ENCODE measurements around the gene IQGAP1. TPM values are rescaled to one million over a fixed set of nuclear protein-coding genes. Genes with fewer than 3 reads are reported as not detected.

The IQGAP1 gene
- total and polyA plus RNA-seq, 9 of the 15 experiments (the other 6 are each of a cell fraction or from before 2014, with no cell fraction given), result 37.6 to 143 (median 77.7) TPM

DNA sequence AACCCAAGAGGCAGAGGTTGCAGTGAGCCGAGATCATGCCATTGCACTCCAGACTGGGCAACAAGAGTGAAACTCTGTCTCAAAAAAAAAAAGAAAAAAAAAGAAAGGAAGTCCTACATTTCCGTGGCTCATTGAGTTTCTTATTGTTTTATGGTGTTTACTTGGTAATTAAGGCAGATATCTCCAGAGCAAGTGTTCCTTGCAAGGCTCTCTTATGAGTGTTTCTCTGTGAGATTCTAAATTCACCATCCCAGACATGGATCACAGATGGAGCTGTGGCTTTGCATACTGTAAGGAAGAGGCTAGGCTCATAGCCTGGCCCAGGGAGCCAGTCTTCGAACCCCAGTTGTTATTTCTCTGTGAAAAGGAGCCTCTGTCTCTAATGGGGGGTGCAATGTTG, 53.0 kb downstream of the IQGAP1 start (continued):
- TF ChIP-seq RCOR1 (IDR thresholded peaks at IDR 0.05; ENCODE audit: borderline replicate concordance in 1 of 2, low read depth in 2 of 2, low read length in 2 of 2) (no peak), ZEB2 (IDR thresholded peaks at IDR 0.05) (no peak), STAT5A (IDR thresholded peaks at IDR 0.05; ENCODE audit: borderline replicate concordance, low read length) (no peak), E2F3 (CRISPR knock-in tag; IDR thresholded peaks at IDR 0.05) (no peak), RBM39 (optimal IDR thresholded peaks at IDR 0.05; ENCODE audit: low read depth, low read length) (no peak), NFXL1 (CRISPR knock-in tag; IDR thresholded peaks at IDR 0.05) (no peak), HMG20B (CRISPR knock-in tag; IDR thresholded peaks at IDR 0.05) (no peak), ZNF431 (CRISPR knock-in tag; IDR thresholded peaks at IDR 0.05) (no peak)

DNA sequence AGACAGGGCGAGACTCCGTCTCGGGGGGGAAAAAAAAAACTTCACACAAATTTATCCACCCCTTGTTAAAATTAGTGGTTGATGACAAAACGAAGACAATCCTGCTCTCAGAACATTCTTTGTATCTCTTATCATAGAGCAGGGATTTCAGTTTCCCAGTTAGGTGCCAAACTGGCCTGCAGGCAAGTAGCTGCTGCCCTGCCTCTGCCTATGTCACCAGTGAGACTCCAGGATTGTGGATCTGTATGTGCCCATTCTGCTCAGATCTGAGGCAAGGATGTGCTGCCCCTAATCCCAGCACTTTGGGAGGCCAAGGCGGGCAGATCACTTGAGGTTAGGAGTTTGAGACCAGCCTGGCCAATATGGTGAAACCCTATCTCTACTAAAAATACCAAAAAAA, 54.4 kb downstream of the IQGAP1 start:
- H3K4me3 ChIP-seq, result no peak overlapping the region
- no peaks in the 10 kb centered on the region for H3K27me3 ChIP-seq (ENCODE audit: control insufficient read depth in 2 of 2, insufficient read depth in 2 of 2, low read length in 2 of 2)
- no peak overlapping the region for H3K4me2 ChIP-seq (ENCODE audit: insufficient read depth, low read length)
- no peaks in the 10 kb centered on the region for H3K9me1 ChIP-seq (ENCODE audit: control insufficient read depth, insufficient read depth, low read length)
- intact Hi-C loops (cut with micrococcal nuclease), result no loop called here
- BruUV-seq (replicated peaks), result no TSS peak
- FAIRE-seq, result no peak
- no peak for TF ChIP-seq CREM (IDR thresholded peaks at IDR 0.05; ENCODE audit: low read depth)
- TF ChIP-seq NFE2L1 (tag; IDR thresholded peaks at IDR 0.05; ENCODE audit: borderline replicate concordance, low read depth), result no peak
- no peak for TF ChIP-seq NR2C1 (IDR thresholded peaks at IDR 0.05)
- TF ChIP-seq NR2C1 (tag; IDR thresholded peaks at IDR 0.05), result no peak
- no peak for TF ChIP-seq SIN3B (IDR thresholded peaks at IDR 0.05; ENCODE audit: low read depth)
- TF ChIP-seq CCAR2 (IDR thresholded peaks at IDR 0.05; ENCODE audit: low read depth, low read length), result no peak
- no peak for TF ChIP-seq NCOR1 (IDR thresholded peaks at IDR 0.05)
- no peak for TF ChIP-seq SP1 (CRISPR knock-in tag; IDR thresholded peaks at IDR 0.05)
- TF ChIP-seq, protein P1, sequence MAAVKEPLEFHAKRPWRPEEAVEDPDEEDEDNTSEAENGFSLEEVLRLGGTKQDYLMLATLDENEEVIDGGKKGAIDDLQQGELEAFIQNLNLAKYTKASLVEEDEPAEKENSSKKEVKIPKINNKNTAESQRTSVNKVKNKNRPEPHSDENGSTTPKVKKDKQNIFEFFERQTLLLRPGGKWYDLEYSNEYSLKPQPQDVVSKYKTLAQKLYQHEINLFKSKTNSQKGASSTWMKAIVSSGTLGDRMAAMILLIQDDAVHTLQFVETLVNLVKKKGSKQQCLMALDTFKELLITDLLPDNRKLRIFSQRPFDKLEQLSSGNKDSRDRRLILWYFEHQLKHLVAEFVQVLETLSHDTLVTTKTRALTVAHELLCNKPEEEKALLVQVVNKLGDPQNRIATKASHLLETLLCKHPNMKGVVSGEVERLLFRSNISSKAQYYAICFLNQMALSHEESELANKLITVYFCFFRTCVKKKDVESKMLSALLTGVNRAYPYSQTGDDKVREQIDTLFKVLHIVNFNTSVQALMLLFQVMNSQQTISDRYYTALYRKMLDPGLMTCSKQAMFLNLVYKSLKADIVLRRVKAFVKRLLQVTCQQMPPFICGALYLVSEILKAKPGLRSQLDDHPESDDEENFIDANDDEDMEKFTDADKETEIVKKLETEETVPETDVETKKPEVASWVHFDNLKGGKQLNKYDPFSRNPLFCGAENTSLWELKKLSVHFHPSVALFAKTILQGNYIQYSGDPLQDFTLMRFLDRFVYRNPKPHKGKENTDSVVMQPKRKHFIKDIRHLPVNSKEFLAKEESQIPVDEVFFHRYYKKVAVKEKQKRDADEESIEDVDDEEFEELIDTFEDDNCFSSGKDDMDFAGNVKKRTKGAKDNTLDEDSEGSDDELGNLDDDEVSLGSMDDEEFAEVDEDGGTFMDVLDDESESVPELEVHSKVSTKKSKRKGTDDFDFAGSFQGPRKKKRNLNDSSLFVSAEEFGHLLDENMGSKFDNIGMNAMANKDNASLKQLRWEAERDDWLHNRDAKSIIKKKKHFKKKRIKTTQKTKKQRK (IDR thresholded peaks at IDR 0.05; ENCODE audit: borderline replicate concordance, low read depth, low read length), result no peak
- TF ChIP-seq, protein P2, sequence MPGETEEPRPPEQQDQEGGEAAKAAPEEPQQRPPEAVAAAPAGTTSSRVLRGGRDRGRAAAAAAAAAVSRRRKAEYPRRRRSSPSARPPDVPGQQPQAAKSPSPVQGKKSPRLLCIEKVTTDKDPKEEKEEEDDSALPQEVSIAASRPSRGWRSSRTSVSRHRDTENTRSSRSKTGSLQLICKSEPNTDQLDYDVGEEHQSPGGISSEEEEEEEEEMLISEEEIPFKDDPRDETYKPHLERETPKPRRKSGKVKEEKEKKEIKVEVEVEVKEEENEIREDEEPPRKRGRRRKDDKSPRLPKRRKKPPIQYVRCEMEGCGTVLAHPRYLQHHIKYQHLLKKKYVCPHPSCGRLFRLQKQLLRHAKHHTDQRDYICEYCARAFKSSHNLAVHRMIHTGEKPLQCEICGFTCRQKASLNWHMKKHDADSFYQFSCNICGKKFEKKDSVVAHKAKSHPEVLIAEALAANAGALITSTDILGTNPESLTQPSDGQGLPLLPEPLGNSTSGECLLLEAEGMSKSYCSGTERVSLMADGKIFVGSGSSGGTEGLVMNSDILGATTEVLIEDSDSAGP (CRISPR knock-in tag; IDR thresholded peaks at IDR 0.05), result no peak
- TF ChIP-seq ZNF561 (CRISPR knock-in tag; conservative IDR thresholded peaks at IDR 0.05), result no peak
- TF ChIP-seq ZBTB8A (IDR thresholded peaks at IDR 0.05; ENCODE audit: partially characterized antibody), result no peak
- TF ChIP-seq SMAD1 (IDR thresholded peaks at IDR 0.05; ENCODE audit: low read depth, low read length, partially characterized antibody), result no peak
- DNase-seq (ENCODE audit: extremely low read depth in 1 of 4, low spot score in 3 of 4), result no peak
- peaks cover 26% of the 10 kb centered on the region for H3K36me3 ChIP-seq (ENCODE audit: control insufficient read depth, insufficient read depth, low read length)
- H3K9me3 ChIP-seq (replicated peaks; ENCODE audit: control insufficient read depth, insufficient read depth, low read depth, low read length), result no peaks in the 10 kb centered on the region
- ATAC-seq, result no peak
- CTCF ChIA-PET (ENCODE audit: low intra/inter-chr PET ratio), result no interaction called here
- no peak overlapping the region for H3K27ac ChIP-seq (ENCODE audit: extremely low read depth, low read depth, low read length)
- WGBS (ENCODE audit: insufficient coverage, low coverage, missing lambda C conversion rate), result 88% methylated on average over 5 of the region's 5 CpGs
- H4K20me1 ChIP-seq (replicated peaks; ENCODE audit: control insufficient read depth, insufficient read depth, low read length), result no peaks in the 10 kb centered on the region
- no peak overlapping the region for H2AFZ ChIP-seq (ENCODE audit: low read depth, low read length)
- in situ Hi-C loops (cut with MboI), result no loop called here
- H3K4me1 ChIP-seq (replicated peaks in 1 of 2; ENCODE audit: control insufficient read depth in 2 of 2, insufficient read depth in 2 of 2, low read length in 2 of 2), result no peaks in the 10 kb centered on the region
- H3K9ac ChIP-seq (ENCODE audit: insufficient read depth in 1 of 2, low read depth in 2 of 2, low read length in 2 of 2), result no peak overlapping the region
- POLR2A ChIA-PET, result no interaction called here
- no peaks in the 10 kb centered on the region for H3K79me2 ChIP-seq (ENCODE audit: control insufficient read depth, insufficient read depth, low read length)
